ENCODE data around the gene DESI2.

DESI2 gene

GRCh38 chr1:244730934-244731434 lies 78.1 kb downstream of the DESI2 start:
- no peak for TF ChIP-seq NFIC (IDR thresholded peaks at IDR 0.05)

GRCh38 chr1:244731651-244732050 lies 78.7 kb downstream of the DESI2 start:
- TF ChIP-seq CEBPB (IDR thresholded peaks at IDR 0.05) (no peak), EP300 (IDR thresholded peaks at IDR 0.05; ENCODE audit: borderline replicate concordance) (no peak), REST (IDR thresholded peaks at IDR 0.05; ENCODE audit: low read depth) (no peak), TAF1 (IDR thresholded peaks at IDR 0.05; ENCODE audit: low read depth) (no peak), ZBTB7A (IDR thresholded peaks at IDR 0.05; ENCODE audit: low read depth) (no peak), USF1 (IDR thresholded peaks at IDR 0.05) (no peak), TEAD4 (IDR thresholded peaks at IDR 0.05) (no peak), MAX (IDR thresholded peaks at IDR 0.05) (no peak)

GRCh38 chr1:244732851-244733450 lies 80.0 kb downstream of the DESI2 start:
- TF ChIP-seq CEBPB (IDR thresholded peaks at IDR 0.05) (no peak), CREB1 (IDR thresholded peaks at IDR 0.05; ENCODE audit: low read depth) (no peak), EP300 (IDR thresholded peaks at IDR 0.05; ENCODE audit: borderline replicate concordance) (no peak), USF1 (IDR thresholded peaks at IDR 0.05) (no peak), TAF1 (IDR thresholded peaks at IDR 0.05; ENCODE audit: low read depth) (no peak), TEAD4 (IDR thresholded peaks at IDR 0.05) (no peak)

- no peak for TF ChIP-seq RAD21 (IDR thresholded peaks at IDR 0.05; ENCODE audit: low read depth)
- TF ChIP-seq MAX (IDR thresholded peaks at IDR 0.05) = no peak
- TF ChIP-seq NFIC (IDR thresholded peaks at IDR 0.05) = no peak
- no peak for TF ChIP-seq EP300 (IDR thresholded peaks at IDR 0.05; ENCODE audit: borderline replicate concordance)
- TF ChIP-seq USF1 (IDR thresholded peaks at IDR 0.05) = no peak
- TF ChIP-seq TEAD4 (IDR thresholded peaks at IDR 0.05) = no peak
- no peak for TF ChIP-seq TCF12 (IDR thresholded peaks at IDR 0.05; ENCODE audit: low read depth)
- no peak for TF ChIP-seq EGR1 (IDR thresholded peaks at IDR 0.05)
These were observed 82.5 kb downstream of the DESI2 start for GRCh38 chr1:244735404-244735803.

GRCh38 chr1:244735876-244736561 lies 83.1 kb downstream of the DESI2 start:
- TF ChIP-seq USF1 (IDR thresholded peaks at IDR 0.05) (no peak), RAD21 (IDR thresholded peaks at IDR 0.05; ENCODE audit: low read depth) (no peak), TEAD4 (IDR thresholded peaks at IDR 0.05) (no peak), TCF12 (IDR thresholded peaks at IDR 0.05; ENCODE audit: low read depth) (no peak), MAX (IDR thresholded peaks at IDR 0.05) (no peak), ZBTB7A (IDR thresholded peaks at IDR 0.05; ENCODE audit: low read depth) (no peak), EGR1 (IDR thresholded peaks at IDR 0.05) (no peak), EP300 (IDR thresholded peaks at IDR 0.05; ENCODE audit: borderline replicate concordance) (no peak), YY1 (IDR thresholded peaks at IDR 0.05; ENCODE audit: low read depth) (no peak)

- TF ChIP-seq CREB1 (IDR thresholded peaks at IDR 0.05; ENCODE audit: low read depth) = no peak
- TF ChIP-seq USF1 (IDR thresholded peaks at IDR 0.05) = no peak
- no peak for TF ChIP-seq RAD21 (IDR thresholded peaks at IDR 0.05; ENCODE audit: low read depth)
- no peak for TF ChIP-seq CEBPB (IDR thresholded peaks at IDR 0.05)
- no peak for TF ChIP-seq NFIC (IDR thresholded peaks at IDR 0.05)
- TF ChIP-seq EGR1 (IDR thresholded peaks at IDR 0.05) = no peak
- no peak for TF ChIP-seq YY1 (IDR thresholded peaks at IDR 0.05; ENCODE audit: low read depth)
- no peak for TF ChIP-seq TEAD4 (IDR thresholded peaks at IDR 0.05)
- TF ChIP-seq EP300 (IDR thresholded peaks at IDR 0.05; ENCODE audit: borderline replicate concordance) = no peak
- TF ChIP-seq FOXM1 (IDR thresholded peaks at IDR 0.05; ENCODE audit: borderline replicate concordance, low read depth) = no peak
- no peak for TF ChIP-seq REST (IDR thresholded peaks at IDR 0.05; ENCODE audit: low read depth)
- no peak for TF ChIP-seq TAF1 (IDR thresholded peaks at IDR 0.05; ENCODE audit: low read depth)
- TF ChIP-seq MAX (IDR thresholded peaks at IDR 0.05) = no peak
- TF ChIP-seq ZBTB7A (IDR thresholded peaks at IDR 0.05; ENCODE audit: low read depth) = no peak
- no peak for TF ChIP-seq TCF12 (IDR thresholded peaks at IDR 0.05; ENCODE audit: low read depth)
These were observed 88.8 kb downstream of the DESI2 start for GRCh38 chr1:244741692-244742091.

Data from Ishikawa (cell line).